HEK293 (cell line): ENCODE data around the gene TWF2.

Experiments used
- CTCF ChIA-PET: fragments of 350-600 bp; formaldehyde crosslinking; extraction: SDS; loops from one replicate; lab custom pipeline; 2021; ENCODE audit warnings: antibody characterized with exemption; lab: Yijun Ruan, JAX
- POLR2A ChIA-PET: fragments of 300-600 bp; formaldehyde crosslinking; extraction: SDS; loops from one replicate; lab custom pipeline; 2020; ENCODE audit warnings: antibody characterized with exemption, inconsistent platforms; lab: Yijun Ruan, JAX
- H3K27ac ChIP-seq: fragments of 200-500 bp; sonication (Bioruptor generic); 2 replicates; pipeline ENCODE4 v1.5.1; 2014; ENCODE audit warnings: low read depth, low read length, control low read depth, inconsistent platforms; ENCODE audit errors: extremely low read depth
- H3K36me3 ChIP-seq, 2 experiments: fragments of 200-500 bp in 1 of 2; sonication (Bioruptor generic) in 1 of 2; 1 replicate in 1 of 2; 2 replicates in 1 of 2; pipeline ENCODE4 v1.5.1; 2014 to 2017; ENCODE audit warnings: inconsistent platforms in 2 of 2, low read length in 2 of 2; ENCODE audit not compliant: control insufficient read depth in 2 of 2, insufficient read depth in 1 of 2
- H3K4me1 ChIP-seq: fragments of 200-500 bp; sonication (Bioruptor generic); 2 replicates; pipeline ENCODE4 v1.5.1; 2014; ENCODE audit warnings: mild to moderate bottlenecking, low read length, inconsistent platforms; ENCODE audit not compliant: control insufficient read depth, insufficient read depth
- H3K4me3 ChIP-seq: 2 replicates; pipeline ENCODE4 v1.5.1; 2011; ENCODE audit warnings: low read depth, mild to moderate bottlenecking, control low read depth, low read length, moderate library complexity
- H3K9me3 ChIP-seq: fragments of 200-500 bp; sonication (Bioruptor generic); 2 replicates; pipeline ENCODE4 v1.5.1; 2014; ENCODE audit warnings: low read depth, low read length, inconsistent platforms; ENCODE audit not compliant: control insufficient read depth, insufficient read depth
- HOXA7 ChIP-seq: sonication (generic); formaldehyde crosslinking; IDR thresholded peaks from 2 replicates; pipeline ENCODE4 v1.8.1; 2022; ENCODE audit warnings: missing genetic modification reagents, borderline replicate concordance
- KLF10 ChIP-seq: fragments of 450-650 bp; IDR thresholded peaks from 2 replicates; pipeline ENCODE4 v1.5.1; 2018; ENCODE audit warnings: missing biosample characterization, mild to moderate bottlenecking, missing genetic modification characterization
- MZF1 ChIP-seq: fragments of 450-650 bp; formaldehyde crosslinking; IDR thresholded peaks from 2 replicates; pipeline ENCODE4 v1.5.1; 2017; ENCODE audit warnings: missing biosample characterization, missing genetic modification characterization, borderline replicate concordance
- ZNF114 ChIP-seq: fragments of 450-650 bp; formaldehyde crosslinking; IDR thresholded peaks from 2 replicates; pipeline ENCODE4 v1.5.0; 2017; ENCODE audit warnings: missing biosample characterization, missing genetic modification characterization
- ZNF121 ChIP-seq: fragments of 450-650 bp; formaldehyde crosslinking; IDR thresholded peaks from 2 replicates; pipeline ENCODE4 v1.5.1; 2016; ENCODE audit warnings: missing biosample characterization, missing genetic modification characterization
- ZNF138 ChIP-seq: fragments of 450-650 bp; formaldehyde crosslinking; IDR thresholded peaks from 2 replicates; pipeline ENCODE4 v1.5.1; 2016; ENCODE audit warnings: missing biosample characterization, missing genetic modification characterization, borderline replicate concordance
- ZNF140 ChIP-seq: fragments of 450-650 bp; formaldehyde crosslinking; IDR thresholded peaks from 2 replicates; pipeline ENCODE4 v1.5.1; 2016; ENCODE audit warnings: missing biosample characterization, missing genetic modification characterization
- ZNF214 ChIP-seq: fragments of 450-650 bp; formaldehyde crosslinking; IDR thresholded peaks from 2 replicates; pipeline ENCODE4 v1.5.1; 2017; ENCODE audit warnings: missing biosample characterization, mild to moderate bottlenecking, missing genetic modification characterization, borderline replicate concordance
- ZNF23 ChIP-seq: fragments of 450-650 bp; formaldehyde crosslinking; IDR thresholded peaks from 2 replicates; pipeline ENCODE4 v1.5.1; 2016; ENCODE audit warnings: missing biosample characterization, missing genetic modification characterization, borderline replicate concordance
- ZNF248 ChIP-seq: fragments of 450-650 bp; formaldehyde crosslinking; IDR thresholded peaks from 2 replicates; pipeline ENCODE4 v1.5.1; 2017; ENCODE audit warnings: missing biosample characterization, missing genetic modification characterization
- ZNF292 ChIP-seq: fragments of 450-650 bp; formaldehyde crosslinking; IDR thresholded peaks from 2 replicates; pipeline ENCODE4 v1.5.1; 2016; ENCODE audit warnings: low read depth, missing biosample characterization, missing genetic modification characterization, borderline replicate concordance
- ZNF335 ChIP-seq: fragments of 450-650 bp; formaldehyde crosslinking; conservative IDR thresholded peaks from 2 replicates; pipeline ENCODE4 v1.5.1; 2016; ENCODE audit warnings: missing biosample characterization, missing genetic modification characterization
- ZNF404 ChIP-seq: fragments of 450-650 bp; formaldehyde crosslinking; IDR thresholded peaks from 2 replicates; pipeline ENCODE4 v1.5.1; 2017; ENCODE audit warnings: missing biosample characterization, missing genetic modification characterization
- ZNF510 ChIP-seq: fragments of 450-650 bp; formaldehyde crosslinking; IDR thresholded peaks from 2 replicates; pipeline ENCODE4 v1.5.1; 2018; ENCODE audit warnings: mild to moderate bottlenecking, missing genetic modification characterization, missing biosample characterization; ENCODE audit not compliant: insufficient replicate concordance
- ZNF571 ChIP-seq: fragments of 450-650 bp; formaldehyde crosslinking; IDR thresholded peaks from 2 replicates; pipeline ENCODE4 v1.5.0; 2017; ENCODE audit warnings: missing biosample characterization, missing genetic modification characterization
- ZNF621 ChIP-seq: fragments of 450-650 bp; formaldehyde crosslinking; IDR thresholded peaks from 2 replicates; pipeline ENCODE4 v1.5.1; 2017; ENCODE audit warnings: missing biosample characterization, missing genetic modification characterization
- ZNF626 ChIP-seq: fragments of 450-650 bp; sonication (Bioruptor Pico); formaldehyde crosslinking; IDR thresholded peaks from 2 replicates; pipeline ENCODE4 v1.5.1; 2018; ENCODE audit warnings: missing biosample characterization, missing genetic modification characterization, inconsistent platforms
- ZNF664 ChIP-seq: fragments of 450-650 bp; formaldehyde crosslinking; IDR thresholded peaks from 2 replicates; pipeline ENCODE4 v1.5.1; 2016; ENCODE audit warnings: missing biosample characterization, missing genetic modification characterization
- ZNF768 ChIP-seq: fragments of 450-650 bp; formaldehyde crosslinking; IDR thresholded peaks from 2 replicates; pipeline ENCODE4 v1.5.1; 2018; ENCODE audit warnings: missing biosample characterization, mild to moderate bottlenecking, missing genetic modification characterization
- ZNF791 ChIP-seq: fragments of 450-650 bp; formaldehyde crosslinking; IDR thresholded peaks from 2 replicates; pipeline ENCODE4 v1.5.1; 2016; ENCODE audit warnings: missing biosample characterization, missing genetic modification characterization
- ZSCAN30 ChIP-seq: fragments of 450-650 bp; IDR thresholded peaks from 2 replicates; pipeline ENCODE4 v1.5.1; 2018; ENCODE audit warnings: missing biosample characterization, mild to moderate bottlenecking, missing genetic modification characterization, moderate library complexity
- ZXDB ChIP-seq: fragments of 450-650 bp; formaldehyde crosslinking; IDR thresholded peaks from 2 replicates; pipeline ENCODE4 v1.5.1; 2016; ENCODE audit warnings: missing biosample characterization, missing genetic modification characterization
- TF ChIP-seq, protein P1 (sequence below): fragments of 450-650 bp; formaldehyde crosslinking; IDR thresholded peaks from 2 replicates; pipeline ENCODE4 v1.5.1; 2017; ENCODE audit warnings: missing biosample characterization, missing genetic modification characterization
- TF ChIP-seq, protein P2 (sequence below): fragments of 450-650 bp; formaldehyde crosslinking; IDR thresholded peaks from 2 replicates; pipeline ENCODE4 v1.5.1; 2016; ENCODE audit warnings: missing biosample characterization, missing genetic modification characterization
- TF ChIP-seq, protein P3 (sequence below): fragments of 450-650 bp; formaldehyde crosslinking; IDR thresholded peaks from 2 replicates; pipeline ENCODE4 v1.5.1; 2016; ENCODE audit warnings: missing biosample characterization, missing genetic modification characterization
- TF ChIP-seq, protein P4 (sequence below): fragments of 450-650 bp; formaldehyde crosslinking; IDR thresholded peaks from 2 replicates; pipeline ENCODE4 v1.5.1; 2017; ENCODE audit warnings: missing biosample characterization, missing genetic modification characterization
- TF ChIP-seq, protein P5 (sequence below): fragments of 450-650 bp; formaldehyde crosslinking; IDR thresholded peaks from 2 replicates; pipeline ENCODE4 v1.5.1; 2016; ENCODE audit warnings: missing biosample characterization, missing genetic modification characterization

The TWF2 gene

DNA sequence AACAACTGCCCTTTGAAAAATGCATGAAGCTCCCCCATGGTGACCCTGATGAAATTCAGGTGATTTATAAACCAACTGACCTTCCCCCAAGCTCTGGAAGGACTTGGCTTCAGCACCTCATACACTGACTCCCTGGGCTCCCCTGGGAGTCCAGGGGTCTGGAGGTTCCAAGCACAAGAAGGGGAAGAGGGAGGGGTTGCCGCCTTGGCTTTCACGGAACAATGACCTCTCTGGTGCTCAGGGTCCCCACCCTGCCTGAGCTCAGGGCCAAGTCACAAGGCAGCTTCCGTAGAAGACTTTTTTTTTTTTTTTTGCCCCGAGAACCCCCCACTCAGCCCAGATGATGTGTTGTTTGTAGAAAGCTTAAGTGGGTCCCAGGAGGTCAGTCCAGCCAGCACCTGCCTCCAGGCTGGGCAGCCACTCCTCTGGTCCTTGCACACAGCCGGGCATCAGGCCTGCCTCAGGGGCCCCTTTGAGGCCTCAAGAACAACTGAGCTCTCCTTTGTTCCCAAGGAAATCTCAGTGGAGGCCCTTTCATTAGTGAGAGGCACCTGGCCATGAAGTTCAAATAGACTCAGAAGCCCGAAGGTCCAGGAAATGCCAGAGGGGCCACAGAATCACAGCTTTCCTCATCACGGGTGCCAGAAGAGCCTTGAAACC, 55.0 kb downstream of the TWF2 start (continued):
- no peak for TF ChIP-seq ZSCAN30 (tag by site-specific recombination)

DNA sequence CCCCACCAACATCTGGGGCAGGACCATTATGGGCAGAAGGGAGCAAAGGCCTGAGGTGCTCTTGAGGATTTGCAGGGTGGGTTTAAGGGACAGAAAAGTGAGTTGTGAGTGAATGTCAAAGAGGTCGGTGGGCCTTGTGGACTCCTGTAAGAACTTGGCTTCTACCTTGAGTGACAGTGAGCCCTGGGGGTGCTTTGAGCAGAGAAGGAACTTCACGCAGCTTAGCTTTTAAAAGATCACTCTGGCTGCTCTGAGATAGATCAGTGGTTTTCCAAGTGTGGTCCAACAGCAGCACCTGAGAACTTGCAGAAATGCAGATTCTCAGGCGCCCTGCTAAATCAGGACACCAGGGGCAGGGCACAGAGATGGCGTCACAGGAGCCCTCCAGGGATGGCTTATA, 56.3 kb downstream of the TWF2 start:
- Histone ChIP-seq H3K36me3 (no peaks in the 10 kb centered on the region), H3K4me1 (no peaks in the 10 kb centered on the region), H3K4me3 (no peak overlapping the region), H3K27ac (no peak overlapping the region), H3K9me3 (no peaks in the 10 kb centered on the region)
- ChIA-PET POLR2A (interaction anchor here (1.1 kb wide), 1 partner anchor 28 kb away, joined by 4 read pairs; no protein-coding TSS in a partner anchor), CTCF (no interaction called here)
- TF ChIP-seq ZNF510 (tag by site-specific recombination), result no peak
- TF ChIP-seq, protein P1, sequence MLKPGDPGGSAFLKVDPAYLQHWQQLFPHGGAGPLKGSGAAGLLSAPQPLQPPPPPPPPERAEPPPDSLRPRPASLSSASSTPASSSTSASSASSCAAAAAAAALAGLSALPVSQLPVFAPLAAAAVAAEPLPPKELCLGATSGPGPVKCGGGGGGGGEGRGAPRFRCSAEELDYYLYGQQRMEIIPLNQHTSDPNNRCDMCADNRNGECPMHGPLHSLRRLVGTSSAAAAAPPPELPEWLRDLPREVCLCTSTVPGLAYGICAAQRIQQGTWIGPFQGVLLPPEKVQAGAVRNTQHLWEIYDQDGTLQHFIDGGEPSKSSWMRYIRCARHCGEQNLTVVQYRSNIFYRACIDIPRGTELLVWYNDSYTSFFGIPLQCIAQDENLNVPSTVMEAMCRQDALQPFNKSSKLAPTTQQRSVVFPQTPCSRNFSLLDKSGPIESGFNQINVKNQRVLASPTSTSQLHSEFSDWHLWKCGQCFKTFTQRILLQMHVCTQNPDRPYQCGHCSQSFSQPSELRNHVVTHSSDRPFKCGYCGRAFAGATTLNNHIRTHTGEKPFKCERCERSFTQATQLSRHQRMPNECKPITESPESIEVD, result no peak
- no peak for TF ChIP-seq ZNF138 (tag by site-specific recombination)
- no peak for TF ChIP-seq ZNF214 (tag by site-specific recombination)
- TF ChIP-seq ZNF791, result no peak
- TF ChIP-seq ZNF121 (tag by site-specific recombination), result no peak
- TF ChIP-seq, protein P2, sequence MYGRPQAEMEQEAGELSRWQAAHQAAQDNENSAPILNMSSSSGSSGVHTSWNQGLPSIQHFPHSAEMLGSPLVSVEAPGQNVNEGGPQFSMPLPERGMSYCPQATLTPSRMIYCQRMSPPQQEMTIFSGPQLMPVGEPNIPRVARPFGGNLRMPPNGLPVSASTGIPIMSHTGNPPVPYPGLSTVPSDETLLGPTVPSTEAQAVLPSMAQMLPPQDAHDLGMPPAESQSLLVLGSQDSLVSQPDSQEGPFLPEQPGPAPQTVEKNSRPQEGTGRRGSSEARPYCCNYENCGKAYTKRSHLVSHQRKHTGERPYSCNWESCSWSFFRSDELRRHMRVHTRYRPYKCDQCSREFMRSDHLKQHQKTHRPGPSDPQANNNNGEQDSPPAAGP (tag by site-specific recombination), result no peak
- no peak for TF ChIP-seq ZNF626
- TF ChIP-seq ZNF114 (tag by site-specific recombination), result no peak
- TF ChIP-seq, protein P3, sequence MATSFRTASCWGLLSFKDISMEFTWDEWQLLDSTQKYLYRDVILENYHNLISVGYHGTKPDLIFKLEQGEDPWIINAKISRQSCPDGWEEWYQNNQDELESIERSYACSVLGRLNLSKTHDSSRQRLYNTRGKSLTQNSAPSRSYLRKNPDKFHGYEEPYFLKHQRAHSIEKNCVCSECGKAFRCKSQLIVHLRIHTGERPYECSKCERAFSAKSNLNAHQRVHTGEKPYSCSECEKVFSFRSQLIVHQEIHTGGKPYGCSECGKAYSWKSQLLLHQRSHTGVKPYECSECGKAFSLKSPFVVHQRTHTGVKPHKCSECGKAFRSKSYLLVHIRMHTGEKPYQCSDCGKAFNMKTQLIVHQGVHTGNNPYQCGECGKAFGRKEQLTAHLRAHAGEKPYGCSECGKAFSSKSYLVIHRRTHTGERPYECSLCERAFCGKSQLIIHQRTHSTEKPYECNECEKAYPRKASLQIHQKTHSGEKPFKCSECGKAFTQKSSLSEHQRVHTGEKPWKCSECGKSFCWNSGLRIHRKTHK (tag by site-specific recombination), result no peak
- TF ChIP-seq ZNF404 (tag by site-specific recombination), result no peak
- TF ChIP-seq, protein P4, sequence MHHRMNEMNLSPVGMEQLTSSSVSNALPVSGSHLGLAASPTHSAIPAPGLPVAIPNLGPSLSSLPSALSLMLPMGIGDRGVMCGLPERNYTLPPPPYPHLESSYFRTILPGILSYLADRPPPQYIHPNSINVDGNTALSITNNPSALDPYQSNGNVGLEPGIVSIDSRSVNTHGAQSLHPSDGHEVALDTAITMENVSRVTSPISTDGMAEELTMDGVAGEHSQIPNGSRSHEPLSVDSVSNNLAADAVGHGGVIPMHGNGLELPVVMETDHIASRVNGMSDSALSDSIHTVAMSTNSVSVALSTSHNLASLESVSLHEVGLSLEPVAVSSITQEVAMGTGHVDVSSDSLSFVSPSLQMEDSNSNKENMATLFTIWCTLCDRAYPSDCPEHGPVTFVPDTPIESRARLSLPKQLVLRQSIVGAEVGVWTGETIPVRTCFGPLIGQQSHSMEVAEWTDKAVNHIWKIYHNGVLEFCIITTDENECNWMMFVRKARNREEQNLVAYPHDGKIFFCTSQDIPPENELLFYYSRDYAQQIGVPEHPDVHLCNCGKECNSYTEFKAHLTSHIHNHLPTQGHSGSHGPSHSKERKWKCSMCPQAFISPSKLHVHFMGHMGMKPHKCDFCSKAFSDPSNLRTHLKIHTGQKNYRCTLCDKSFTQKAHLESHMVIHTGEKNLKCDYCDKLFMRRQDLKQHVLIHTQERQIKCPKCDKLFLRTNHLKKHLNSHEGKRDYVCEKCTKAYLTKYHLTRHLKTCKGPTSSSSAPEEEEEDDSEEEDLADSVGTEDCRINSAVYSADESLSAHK, result no peak
- TF ChIP-seq, protein P5, sequence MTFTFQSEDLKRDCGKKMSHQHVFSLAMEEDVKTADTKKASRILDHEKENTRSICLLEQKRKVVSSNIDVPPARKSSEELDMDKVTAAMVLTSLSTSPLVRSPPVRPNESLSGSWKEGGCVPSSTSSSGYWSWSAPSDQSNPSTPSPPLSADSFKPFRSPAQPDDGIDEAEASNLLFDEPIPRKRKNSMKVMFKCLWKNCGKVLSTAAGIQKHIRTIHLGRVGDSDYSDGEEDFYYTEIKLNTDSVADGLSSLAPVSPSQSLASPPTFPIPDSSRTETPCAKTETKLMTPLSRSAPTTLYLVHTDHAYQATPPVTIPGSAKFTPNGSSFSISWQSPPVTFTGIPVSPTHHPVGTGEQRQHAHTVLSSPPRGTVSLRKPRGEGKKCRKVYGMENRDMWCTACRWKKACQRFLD (tag by site-specific recombination), result no peak
- TF ChIP-seq ZXDB (tag by site-specific recombination), result no peak

DNA sequence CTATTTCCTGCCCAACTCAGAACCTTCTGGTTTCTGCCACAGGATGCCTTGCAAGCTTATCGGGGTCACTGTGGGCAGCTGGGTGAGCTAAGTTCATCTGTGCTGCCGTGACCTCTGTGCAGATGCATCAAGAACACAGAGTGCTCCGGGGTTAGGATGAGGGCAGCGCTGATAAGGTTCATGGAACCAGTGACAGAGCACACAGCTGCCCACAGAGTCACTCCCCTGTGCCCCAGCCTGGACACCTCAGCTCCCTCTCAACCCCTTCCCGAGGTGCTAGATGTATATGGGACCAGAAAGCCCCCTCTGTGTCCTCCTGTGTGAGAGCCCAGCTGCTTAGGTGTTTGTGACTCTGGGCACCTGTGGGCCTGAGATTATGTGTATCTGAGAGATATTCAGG, 56.8 kb downstream of the TWF2 start:
- CTCF ChIA-PET, result no interaction called here
- no peak overlapping the region for H3K27ac ChIP-seq
- TF ChIP-seq KLF10 (tag by site-specific recombination), result no peak
- TF ChIP-seq ZNF571 (tag by site-specific recombination), result no peak
- no peak for TF ChIP-seq MZF1 (tag by site-specific recombination)
- no peak for TF ChIP-seq ZNF404 (tag by site-specific recombination)
- TF ChIP-seq ZNF768 (tag by site-specific recombination), result no peak
- TF ChIP-seq ZNF335, result no peak
- no peak for TF ChIP-seq ZNF664 (tag by site-specific recombination)
- TF ChIP-seq ZNF621, result no peak
- no peak for TF ChIP-seq ZNF23 (tag by site-specific recombination)
- TF ChIP-seq HOXA7 (CRISPR knock-in tag), result no peak
- TF ChIP-seq ZNF140 (tag by site-specific recombination), result no peak
- TF ChIP-seq ZNF248 (tag by site-specific recombination), result no peak
- TF ChIP-seq ZNF292 (tag by site-specific recombination), result no peak

More for the DNA sequence above, 56.8 kb downstream of the TWF2 start:
- Histone ChIP-seq H3K9me3 (no peaks in the 10 kb centered on the region), H3K4me3 (no peak overlapping the region), H3K36me3 (no peaks in the 10 kb centered on the region), H3K4me1 (no peaks in the 10 kb centered on the region)
- POLR2A ChIA-PET, result no interaction called here
